ENCODE results near the gene KLHL29.

The KLHL29 gene

GRCh38 chr2:23446916-23447315 is 61.9 kb downstream of the KLHL29 start:
- DNase-seq (ENCODE audit: low read depth), result no peak
- H3K4me3 ChIP-seq (ENCODE audit: low read depth, low read length), result no peak overlapping the region
- no peak for TF ChIP-seq CTCF (IDR thresholded peaks at IDR 0.05; ENCODE audit: low read depth, low read length, missing control alignments)
- in situ Hi-C loops (cut with HindIII; ENCODE audit: low sequenced_read_pairs), result no loop called here

GRCh38 chr2:23447405-23447804 is 62.4 kb downstream of the KLHL29 start:
- in situ Hi-C loops (cut with HindIII; ENCODE audit: low sequenced_read_pairs), result no loop called here

GRCh38 chr2:23448906-23449305 is 63.9 kb downstream of the KLHL29 start:
- no peak for TF ChIP-seq CTCF (IDR thresholded peaks at IDR 0.05; ENCODE audit: low read depth, low read length, missing control alignments)
- in situ Hi-C loops (cut with HindIII; ENCODE audit: low sequenced_read_pairs), result no loop called here

More at GRCh38 chr2:23447405-23447804, 62.4 kb downstream of the KLHL29 start:
- H3K4me3 ChIP-seq (ENCODE audit: low read depth, low read length), result no peak overlapping the region
- TF ChIP-seq CTCF (IDR thresholded peaks at IDR 0.05; ENCODE audit: low read depth, low read length, missing control alignments), result no peak
- no peak for DNase-seq (ENCODE audit: low read depth)

GRCh38 chr2:23449413-23449812 is 64.4 kb downstream of the KLHL29 start:
- in situ Hi-C loops (cut with HindIII; ENCODE audit: low sequenced_read_pairs), result no loop called here
- no peak overlapping the region for H3K4me3 ChIP-seq (ENCODE audit: low read depth, low read length)
- TF ChIP-seq CTCF (IDR thresholded peaks at IDR 0.05; ENCODE audit: low read depth, low read length, missing control alignments), result no peak
- no peak for DNase-seq (ENCODE audit: low read depth)

More at GRCh38 chr2:23448906-23449305, 63.9 kb downstream of the KLHL29 start:
- no peak for DNase-seq (ENCODE audit: low read depth)
- H3K4me3 ChIP-seq (ENCODE audit: low read depth, low read length), result no peak overlapping the region

DNA sequence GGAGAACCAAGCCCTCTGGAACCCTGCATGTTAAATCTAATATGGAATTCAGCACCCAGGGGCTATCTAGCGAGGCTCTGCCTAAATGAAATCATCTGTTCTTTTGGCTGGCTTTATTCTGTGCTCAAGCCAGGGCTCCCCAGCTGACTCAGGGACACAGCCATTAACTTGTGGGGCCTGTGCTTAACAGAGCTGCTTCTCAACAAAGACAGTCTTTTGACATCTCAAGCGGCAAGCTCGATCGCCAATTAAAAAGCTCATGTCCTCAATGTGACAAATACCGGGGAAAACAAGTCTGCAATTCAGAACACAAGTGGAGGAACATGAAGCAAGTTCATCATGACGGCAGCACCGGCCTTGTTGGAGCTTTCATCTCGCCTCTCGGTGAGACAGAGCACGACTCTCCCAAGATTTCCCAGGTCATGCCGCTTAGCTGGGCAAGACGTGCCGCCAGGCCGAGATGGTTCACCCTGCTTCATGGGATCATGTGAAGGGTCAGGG is 64.9 kb downstream of the KLHL29 start:
- no peak for DNase-seq (ENCODE audit: low read depth)
- no peak for TF ChIP-seq CTCF (IDR thresholded peaks at IDR 0.05; ENCODE audit: low read depth, low read length, missing control alignments)
- no peak overlapping the region for H3K4me3 ChIP-seq (ENCODE audit: low read depth, low read length)
- in situ Hi-C loops (cut with HindIII; ENCODE audit: low sequenced_read_pairs), result no loop called here

GRCh38 chr2:23452372-23452771 is 67.4 kb downstream of the KLHL29 start:
- H3K4me3 ChIP-seq (ENCODE audit: low read depth, low read length), result no peak overlapping the region
- DNase-seq (ENCODE audit: low read depth), result no peak
- in situ Hi-C loops (cut with HindIII; ENCODE audit: low sequenced_read_pairs), result no loop called here
- no peak for TF ChIP-seq CTCF (IDR thresholded peaks at IDR 0.05; ENCODE audit: low read depth, low read length, missing control alignments)
